HCT116 (cell line): ENCODE measurements around the gene FAM228A. TPM values are rescaled to one million over a fixed set of nuclear protein-coding genes. Genes with fewer than 3 reads are reported as not detected.

Source experiments
- ATAC-seq: fragments of 200-7000 bp; cut with Tn5 transposase; 2 replicates; pipeline ENCODE4 v1.9.1; 2020; ENCODE audit warnings: mild to moderate bottlenecking, moderate library complexity
- BruUV-seq: library from RNA; stranded (reverse); fragments of 400-500 nt; replicated peaks from 2 replicates; lab custom pipeline; 2021; lab: Mats Ljungman, UMichigan
- CTCF ChIA-PET: fragments of 300-600 bp; sonication (Branson Sonifier 250); formaldehyde crosslinking; loops from one replicate; lab custom pipeline; 2021; ENCODE audit warnings: antibody characterized with exemption; lab: Charles Lee
- POLR2A ChIA-PET: fragments of 300-600, 350-600 bp; sonication (Branson Sonifier 250); formaldehyde crosslinking; loops from one replicate; lab custom pipeline; 2021; ENCODE audit warnings: antibody characterized with exemption; lab: Charles Lee
- RAD21 ChIA-PET, 2 experiments: fragments of 300-600 bp; sonication (Branson Sonifier 250); formaldehyde crosslinking; loops; one replicate each; lab custom pipeline; 2023; ENCODE audit warnings: low total read pairs in 2 of 2; ENCODE audit not compliant: uncharacterized antibody in 2 of 2, unreplicated experiment in 2 of 2, low non-redundant PET in 1 of 2; lab: Charles Lee
- DNase-seq: peaks from one replicate; pipeline ENCODE4 v3.0.0-alpha.2; 2010; ENCODE audit warnings: low read depth, low spot score
- H2AFZ ChIP-seq: fragments of 200-600 bp; shearing (Covaris generic), sonication (generic); 2 replicates; pipeline ENCODE4 v1.6.1; 2017; ENCODE audit warnings: low read depth, mixed run types, mixed read lengths, antibody characterized with exemption, low read length; ENCODE audit not compliant: poor library complexity, severe bottlenecking
- H3K27ac ChIP-seq: 2 replicates; pipeline ENCODE4 v1.5.1; 2012; ENCODE audit warnings: low read depth, low read length
- H3K27me3 ChIP-seq: fragments of 200-600 bp; sonication (generic); 2 replicates; pipeline ENCODE4 v1.6.1; 2016; ENCODE audit warnings: mixed run types, low read length, mixed read lengths; ENCODE audit not compliant: insufficient read depth
- H3K36me3 ChIP-seq, 2 experiments: fragments of 200-500 bp in 1 of 2; fragments of 200-600 bp in 1 of 2; sonication (Bioruptor generic) in 1 of 2; sonication (generic) in 1 of 2; 2 replicates each; pipeline versions ENCODE4 v1.5.1 to v1.6.1; 2014 to 2016; ENCODE audit warnings: low read length in 2 of 2, inconsistent platforms in 1 of 2, mixed read lengths in 1 of 2, mixed run types in 1 of 2; ENCODE audit not compliant: insufficient read depth in 2 of 2, control insufficient read depth in 1 of 2
- H3K4me1 ChIP-seq, 2 experiments: fragments of 200-600 bp in 1 of 2; sonication (generic) in 1 of 2; 2 replicates each; pipeline versions ENCODE4 v1.5.1 to v1.6.1; 2012 to 2017; ENCODE audit warnings: low read length in 2 of 2, inconsistent platforms in 1 of 2, mild to moderate bottlenecking in 1 of 2, mixed read lengths in 1 of 2, mixed run types in 1 of 2, moderate library complexity in 1 of 2; ENCODE audit not compliant: insufficient read depth in 2 of 2, control insufficient read depth in 1 of 2
- H3K4me2 ChIP-seq: fragments of 200-600 bp; sonication (generic); 2 replicates; pipeline ENCODE4 v1.6.1; 2017; ENCODE audit warnings: mixed run types, low read length, mixed read lengths
- H3K4me3 ChIP-seq, 2 experiments: fragments of 200-600 bp in 1 of 2; sonication (generic) in 1 of 2; replicated peaks in 1 of 2; 2 replicates each; pipeline ENCODE4 v1.5.1; 2011 to 2016; ENCODE audit warnings: low read length in 2 of 2, control low read depth in 1 of 2, low read depth in 1 of 2, mild to moderate bottlenecking in 1 of 2, mixed read lengths in 1 of 2, mixed run types in 1 of 2
- H3K79me2 ChIP-seq: fragments of 200-600 bp; sonication (generic); 2 replicates; pipeline ENCODE4 v1.6.1; 2017; ENCODE audit warnings: mild to moderate bottlenecking, mixed run types, low read length, moderate library complexity, mixed read lengths; ENCODE audit not compliant: insufficient read depth
- H3K9ac ChIP-seq: fragments of 200-600 bp; sonication (generic); 2 replicates; pipeline ENCODE4 v1.6.1; 2016; ENCODE audit warnings: low read length, mixed read lengths
- H3K9me2 ChIP-seq: fragments of 200-600 bp; sonication (generic), shearing (Covaris generic); 2 replicates; pipeline ENCODE4 v1.6.1; 2017; ENCODE audit warnings: mixed run types, mild to moderate bottlenecking, moderate library complexity; ENCODE audit not compliant: insufficient read depth
- H3K9me3 ChIP-seq, 2 experiments: fragments of 200-500 bp in 1 of 2; fragments of 200-600 bp in 1 of 2; sonication (Bioruptor generic) in 1 of 2; sonication (generic) in 1 of 2; 2 replicates each; pipeline ENCODE4 v1.6.1; 2014 to 2017; ENCODE audit warnings: low read length in 2 of 2, mixed read lengths in 2 of 2, inconsistent platforms in 1 of 2, low read depth in 1 of 2, mild to moderate bottlenecking in 1 of 2, mixed run types in 1 of 2, moderate library complexity in 1 of 2; ENCODE audit not compliant: control insufficient read depth in 1 of 2, insufficient read depth in 1 of 2
- H4K20me1 ChIP-seq: fragments of 200-600 bp; sonication (generic), shearing (Covaris generic); 2 replicates; pipeline ENCODE4 v1.6.1; 2017; ENCODE audit warnings: mixed run types, mild to moderate bottlenecking, moderate library complexity; ENCODE audit not compliant: insufficient read depth
- CBX3 ChIP-seq: IDR thresholded peaks from 2 replicates; pipeline ENCODE4 v1.6.1; 2012; ENCODE audit warnings: low read depth
- CEBPB ChIP-seq: IDR thresholded peaks from 2 replicates; pipeline ENCODE4 v1.6.1; 2012; ENCODE audit warnings: low read depth
- EGR1 ChIP-seq: IDR thresholded peaks from 2 replicates; pipeline ENCODE4 v1.6.1; 2012; ENCODE audit warnings: low read depth
- EZH2 ChIP-seq: fragments of 200-600 bp; sonication (generic); IDR thresholded peaks from 2 replicates; pipeline ENCODE4 v1.6.1; 2017; ENCODE audit warnings: antibody characterized with exemption, mixed run types
- EZH2phosphoT487 ChIP-seq: fragments of 200-600 bp; IDR thresholded peaks from 2 replicates; pipeline ENCODE4 v1.6.1; 2018; ENCODE audit warnings: antibody characterized with exemption, borderline replicate concordance
- FOSL1 ChIP-seq: IDR thresholded peaks from 2 replicates; pipeline ENCODE4 v1.6.1; 2012; ENCODE audit warnings: low read depth
- POLR2A ChIP-seq: IDR thresholded peaks from 2 replicates; pipeline ENCODE4 v1.7.0; 2011; ENCODE audit warnings: borderline replicate concordance; ENCODE audit not compliant: insufficient read depth, insufficient read length; ENCODE audit errors: extremely low read depth
- RAD21 ChIP-seq: IDR thresholded peaks from 2 replicates; pipeline ENCODE4 v1.6.1; 2012; ENCODE audit warnings: low read depth, mild to moderate bottlenecking
- SP1 ChIP-seq: IDR thresholded peaks from 2 replicates; pipeline ENCODE4 v1.6.1; 2012; ENCODE audit warnings: low read depth
- SRF ChIP-seq: IDR thresholded peaks from 2 replicates; pipeline ENCODE4 v1.6.1; 2012; ENCODE audit warnings: low read depth
- TCF7L2 ChIP-seq: IDR thresholded peaks from 2 replicates; pipeline ENCODE4 v1.7.0; 2011; ENCODE audit warnings: borderline replicate concordance, inconsistent platforms; ENCODE audit not compliant: insufficient read depth, insufficient read length; ENCODE audit errors: extremely low read depth
- ZFX ChIP-seq: fragments of 450-650 bp; IDR thresholded peaks from 2 replicates; pipeline ENCODE4 v1.6.1; 2017
- ZNF274 ChIP-seq: fragments of 200-500 bp; sonication (Bioruptor generic); IDR thresholded peaks from 2 replicates; pipeline ENCODE4 v1.6.1; 2014; ENCODE audit warnings: mild to moderate bottlenecking, low read depth, low read length, inconsistent platforms
- intact Hi-C: fragments of 100-400 bp; cut with micrococcal nuclease; formaldehyde crosslinking; loops from 2 replicates; pipeline ENCODE4 v1.10.0; 2022
- total RNA-seq: library from RNA; stranded (reverse); gene quantifications from one replicate; pipeline ENCODE4 v1.2.1, GENCODE V29; 2021; ENCODE audit not compliant: unreplicated experiment
- TF ChIP-seq, protein P1 (sequence below): IDR thresholded peaks from 2 replicates; pipeline ENCODE4 v1.6.1; 2012
- TF ChIP-seq, protein P2 (sequence below): IDR thresholded peaks from 2 replicates; pipeline ENCODE4 v1.6.1; 2012

FAM228A gene
- total RNA-seq, 1 experiment from 2014 or later, result not detected

DNA sequence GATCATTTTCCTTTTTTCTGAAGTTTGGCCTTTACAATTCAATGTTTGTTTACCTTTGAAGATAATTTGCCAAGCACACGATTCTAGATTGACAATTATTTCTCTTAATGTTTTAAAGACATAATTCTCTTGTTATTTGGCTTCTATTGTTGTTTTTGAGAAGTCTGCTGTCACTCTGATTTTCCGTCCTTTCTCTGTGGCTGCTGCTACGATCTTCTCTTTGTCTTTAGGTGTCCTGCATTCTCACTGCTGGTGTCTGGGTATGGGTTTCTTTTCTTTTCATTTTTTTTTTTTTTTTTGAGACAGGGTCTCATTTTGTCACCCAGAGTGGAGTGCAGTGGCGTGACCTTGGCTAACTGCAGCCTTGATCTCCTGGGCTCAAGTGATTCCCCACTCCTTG lies 15.1 kb upstream of the FAM228A start:
- no peak overlapping the region for H3K4me3 ChIP-seq
- intact Hi-C loops, result loop anchor here (5.0 to 10.0 kb wide), 3 partner anchors 175 to 337 kb away; partner anchors contain the start of gene ATAD2B
- no peaks in the 10 kb centered on the region for H3K27me3 ChIP-seq
- H3K9ac ChIP-seq, result no peak overlapping the region
- CTCF ChIA-PET, result no interaction called here
- H3K79me2 ChIP-seq, result no peaks in the 10 kb centered on the region
- no peaks in the 10 kb centered on the region for H3K9me3 ChIP-seq
- no peaks in the 10 kb centered on the region for H3K9me2 ChIP-seq
- no TSS peak for BruUV-seq
- H2AFZ ChIP-seq, result no peak overlapping the region
- no peaks in the 10 kb centered on the region for H4K20me1 ChIP-seq
- POLR2A ChIA-PET, result no interaction called here
- ATAC-seq, result no peak
- RAD21 ChIA-PET, result no interaction called here
- no peaks in the 10 kb centered on the region for H3K36me3 ChIP-seq
- no peak for DNase-seq
- no peak overlapping the region for H3K27ac ChIP-seq
- H3K4me2 ChIP-seq, result no peak overlapping the region
- no peaks in the 10 kb centered on the region for H3K4me1 ChIP-seq
- TF ChIP-seq EZH2, result no peak
- TF ChIP-seq TCF7L2, result no peak
- no peak for TF ChIP-seq SRF
- TF ChIP-seq CEBPB, result no peak
- TF ChIP-seq FOSL1, result no peak
- TF ChIP-seq EGR1, result no peak
- TF ChIP-seq ZNF274, result no peak
- TF ChIP-seq ZFX, result no peak
- TF ChIP-seq, protein P1, sequence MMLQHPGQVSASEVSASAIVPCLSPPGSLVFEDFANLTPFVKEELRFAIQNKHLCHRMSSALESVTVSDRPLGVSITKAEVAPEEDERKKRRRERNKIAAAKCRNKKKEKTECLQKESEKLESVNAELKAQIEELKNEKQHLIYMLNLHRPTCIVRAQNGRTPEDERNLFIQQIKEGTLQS, result no peak
- TF ChIP-seq, protein P2, sequence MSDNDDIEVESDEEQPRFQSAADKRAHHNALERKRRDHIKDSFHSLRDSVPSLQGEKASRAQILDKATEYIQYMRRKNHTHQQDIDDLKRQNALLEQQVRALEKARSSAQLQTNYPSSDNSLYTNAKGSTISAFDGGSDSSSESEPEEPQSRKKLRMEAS, result no peak
- TF ChIP-seq, all 23 proteins: peak for 0

DNA sequence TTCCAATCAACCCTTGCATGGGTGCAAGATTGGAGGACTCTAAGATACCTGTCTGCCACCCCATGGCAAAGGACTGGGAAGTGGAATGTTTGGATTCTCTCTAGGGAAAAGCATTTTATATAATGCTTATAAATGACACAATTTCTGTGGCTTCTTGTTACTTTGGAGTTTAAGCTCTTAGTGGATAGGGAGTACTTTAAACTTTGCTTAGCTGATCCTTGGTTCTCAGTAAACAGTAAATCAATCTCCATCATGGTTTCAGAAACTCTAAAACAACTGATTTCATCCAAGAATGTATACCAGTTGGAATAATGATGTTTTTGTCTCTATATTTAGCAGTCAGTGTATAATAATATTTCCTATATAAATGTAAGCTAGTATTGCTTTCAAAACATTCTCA lies 14.1 kb upstream of the FAM228A start:
- H4K20me1 ChIP-seq, result no peaks in the 10 kb centered on the region
- no peaks in the 10 kb centered on the region for H3K79me2 ChIP-seq
- no peaks in the 10 kb centered on the region for H3K4me1 ChIP-seq
- BruUV-seq, result no TSS peak
- H3K27ac ChIP-seq, result no peak overlapping the region
- no peaks in the 10 kb centered on the region for H3K27me3 ChIP-seq
- DNase-seq, result no peak
- no peak overlapping the region for H3K4me3 ChIP-seq
- CTCF ChIA-PET, result no interaction called here
- POLR2A ChIA-PET, result no interaction called here
- RAD21 ChIA-PET, result no interaction called here
- no peak overlapping the region for H3K9ac ChIP-seq
- TF ChIP-seq TCF7L2, result no peak
- no peak for TF ChIP-seq POLR2A
- TF ChIP-seq RAD21, result no peak
- no peak for TF ChIP-seq CBX3
- no peak for TF ChIP-seq SP1
- TF ChIP-seq EGR1, result no peak
- TF ChIP-seq, protein P1, result no peak
- TF ChIP-seq, protein P2, result no peak
- TF ChIP-seq ZFX, result no peak
- TF ChIP-seq EZH2phosphoT487, result no peak
- H3K36me3 ChIP-seq, result no peaks in the 10 kb centered on the region
- intact Hi-C loops, result loop anchor here (5.0 to 10.0 kb wide), 3 partner anchors 176 to 338 kb away; partner anchors contain the start of gene ATAD2B
- no peak overlapping the region for H3K4me2 ChIP-seq
- H2AFZ ChIP-seq, result no peak overlapping the region
- no peak for ATAC-seq
- H3K9me2 ChIP-seq, result no peaks in the 10 kb centered on the region
- H3K9me3 ChIP-seq, result no peaks in the 10 kb centered on the region
